Right lobe of liver (tissue), 6 donors: ENCODE measurements around the gene BCL11B. TPM values are rescaled to one million over a fixed set of nuclear protein-coding genes. Genes with fewer than 3 reads are reported as not detected.

Experiments
- ATAC-seq, 4 donors: fragments of 200-7000 bp; cut with Tn5 transposase; one replicate each; pipeline ENCODE4 v1.9.1; 2020; ENCODE audit warnings: mild to moderate bottlenecking in 4 of 4, moderate library complexity in 4 of 4
- DNase-seq, 3 donors: peaks; one replicate each; pipeline ENCODE4 v3.0.0-alpha.2; 2020
- H3K27ac ChIP-seq, 3 donors: fragments of 200-600 bp; one replicate each; pipeline ENCODE4 v1.8.0; 2022
- H3K27me3 ChIP-seq, 2 donors: fragments of 200-600 bp; one replicate each; pipeline ENCODE4 v1.8.0; 2022
- H3K36me3 ChIP-seq, 4 donors: fragments of 200-600 bp; sonication (generic) in 1 of 4; one replicate each; pipeline versions ENCODE4 v1.5.1 to v1.8.0; 2017 to 2022; ENCODE audit warnings: control low read depth in 1 of 4
- H3K4me1 ChIP-seq, 4 donors: fragments of 200-600 bp; sonication (generic) in 1 of 4; one replicate each; pipeline versions ENCODE4 v1.5.1 to v1.8.0; 2017 to 2022; ENCODE audit warnings: control low read depth in 1 of 4
- H3K4me3 ChIP-seq, 3 donors: fragments of 200-600 bp; one replicate each; pipeline ENCODE4 v1.8.0; 2022
- H3K9me3 ChIP-seq, 4 donors: fragments of 200-600 bp; sonication (generic) in 1 of 4; one replicate each; pipeline versions ENCODE4 v1.5.1 to v1.8.0; 2017 to 2022; ENCODE audit warnings: control low read depth in 1 of 4
- CTCF ChIP-seq, 4 donors: fragments of 200-600 bp in 3 of 4; fragments of 450-650 bp in 1 of 4; IDR thresholded peaks; one replicate each; pipeline versions ENCODE4 v1.5.1 to v1.8.0; 2016 to 2022; ENCODE audit warnings: antibody characterized with exemption in 4 of 4, mild to moderate bottlenecking in 2 of 4
- POLR2A ChIP-seq: fragments of 450-650 bp; IDR thresholded peaks from one replicate; pipeline ENCODE4 v1.6.1; 2017; ENCODE audit warnings: antibody characterized with exemption, mild to moderate bottlenecking
- WGBS: methylation state at CpG from one replicate; pipeline ENCODE4 v1.1.6; 2018; ENCODE audit warnings: low coverage, low lambda C conversion rate; ENCODE audit not compliant: insufficient coverage; ENCODE audit errors: missing lambda C conversion rate; 5-methylcytosine and 5-hydroxymethylcytosine counted together
- intact Hi-C, 2 donors: fragments of 100-400 bp; cut with DNase I; formaldehyde crosslinking; loops; one replicate each; pipeline versions ENCODE4 v1.11.2 to v1.14.1; 2022
- total RNA-seq, 6 experiments: library from RNA; depleted of rRNA in 2 of 6; stranded (reverse); fragments of >200 nt in 2 of 6; fragmentation: NEBNext Ultra II Directional in 3 of 6; extraction: Animal tissue kit (Norgen Biotek cat#: 25700) in 3 of 6; gene quantifications; one replicate each; pipeline versions ENCODE4 v1.1.0 to v1.2.4, GENCODE V29; 2016 to 2023
- donor health status: DM: no; HTN: yes; CAD: no.
- donor health status: DM: no; HTN: no; CAD: no.
- donor health status: DM: no; HTN: no; CAD: no.
- donor health status: DM: no; HTN: yes; CAD: no.
- donor health status: DM: no; HTN: yes; CAD: no.

Gene BCL11B
- total RNA-seq, 6 experiments from 2014 or later, result 0.04 to 0.61 (median 0.24) TPM

GRCh38 chr14:99121319-99121875, 150.6 kb downstream of the BCL11B start:
- Histone ChIP-seq H3K4me3 (no peak overlapping the region), H3K4me1 (peaks cover 0 to 4% (median 0%) of the 10 kb centered on the region in 4 donors), H3K27ac (no peak overlapping the region), H3K36me3 (no peaks in the 10 kb centered on the region), H3K27me3 (no peaks in the 10 kb centered on the region), H3K9me3 (no peaks in the 10 kb centered on the region)
- 68% methylated on average over 8 of the region's 13 CpGs for WGBS
- intact Hi-C loops, result no loop called here
- no peak for TF ChIP-seq POLR2A
- TF ChIP-seq CTCF (IDR thresholded peaks at IDR 0.05), result no peak
- no peak for ATAC-seq
- DNase-seq, result no peak

GRCh38 chr14:99120526-99121318, 151.3 kb downstream of the BCL11B start:
- H3K36me3 ChIP-seq, result no peaks in the 10 kb centered on the region
- H3K4me1 ChIP-seq, result no peaks in the 10 kb centered on the region
- no peaks in the 10 kb centered on the region for H3K9me3 ChIP-seq
- TF ChIP-seq CTCF (IDR thresholded peaks at IDR 0.05), result no peak
- no peak for TF ChIP-seq POLR2A
- DNase-seq (no peak), ATAC-seq (no peak)
- no peaks in the 10 kb centered on the region for H3K27me3 ChIP-seq
- no peak overlapping the region for H3K27ac ChIP-seq
- intact Hi-C loops, result no loop called here
- WGBS, result 57% methylated on average over 9 of the region's 17 CpGs
- H3K4me3 ChIP-seq, result no peak overlapping the region

GRCh38 chr14:99119554-99120525, 152.2 kb downstream of the BCL11B start:
- no peaks in the 10 kb centered on the region for H3K9me3 ChIP-seq
- H3K27me3 ChIP-seq, result no peaks in the 10 kb centered on the region
- ATAC-seq (no peak), DNase-seq (no peak)
- H3K27ac ChIP-seq, result no peak overlapping the region
- H3K4me3 ChIP-seq, result no peak overlapping the region
- intact Hi-C loops, result no loop called here
- no peak for TF ChIP-seq POLR2A
- no peak for TF ChIP-seq CTCF (IDR thresholded peaks at IDR 0.05)
- H3K4me1 ChIP-seq, result no peaks in the 10 kb centered on the region
- WGBS, result 63% methylated on average over 15 of the region's 18 CpGs
- no peaks in the 10 kb centered on the region for H3K36me3 ChIP-seq

Other genes starting within 250 kb of the BCL11B start
- 10 to 100 TPM; 24.7 to 42.0 (median 28.8) TPM for gene SETD3, start 208.7 kb upstream of the BCL11B start, total RNA-seq
- gene CCNK, start 209.2 kb upstream of the BCL11B start, total RNA-seq, result 10 to 100 TPM; 11.8 to 23.4 (median 15.4) TPM